CD14-positive monocyte (primary cell): ENCODE data around the gene METTL22. TPM values are rescaled to one million over a fixed set of nuclear protein-coding genes. Genes with fewer than 3 reads are reported as not detected.

Source experiments
- DNase-seq, 3 donors: peaks; one replicate each; pipeline ENCODE4 v3.0.0-alpha.2; 2011 to 2022
- H2AFZ ChIP-seq: 2 replicates; pipeline ENCODE4 v1.6.0; 2012; ENCODE audit warnings: mild to moderate bottlenecking, low read depth, low read length, inconsistent platforms; ENCODE audit not compliant: insufficient read depth, poor library complexity, severe bottlenecking
- H3K27ac ChIP-seq, 2 donors: 1 replicate in 1 of 2; 2 replicates in 1 of 2; pipeline ENCODE4 v1.5.1; 2012 to 2013; ENCODE audit warnings: low read length in 2 of 2, control low read depth in 1 of 2, inconsistent platforms in 1 of 2, low read depth in 1 of 2, mild to moderate bottlenecking in 1 of 2
- H3K27me3 ChIP-seq, 2 donors: one replicate each; pipeline versions ENCODE4 v1.6.0 to v1.6.1; 2011 to 2013; ENCODE audit warnings: low read length in 2 of 2; ENCODE audit not compliant: control insufficient read depth in 2 of 2, insufficient read depth in 2 of 2
- H3K36me3 ChIP-seq, 2 donors: replicated peaks in 1 of 2; 1 replicate in 1 of 2; 2 replicates in 1 of 2; pipeline versions ENCODE4 v1.5.1 to v1.6.1; 2012 to 2013; ENCODE audit warnings: low read length in 2 of 2, control low read depth in 1 of 2, inconsistent platforms in 1 of 2, mild to moderate bottlenecking in 1 of 2; ENCODE audit not compliant: insufficient read depth in 2 of 2, control insufficient read depth in 1 of 2
- H3K4me1 ChIP-seq, 2 donors: 1 replicate in 1 of 2; 2 replicates in 1 of 2; pipeline versions ENCODE4 v1.5.1 to v1.6.1; 2012 to 2013; ENCODE audit warnings: low read length in 2 of 2, control low read depth in 1 of 2, inconsistent platforms in 1 of 2, mild to moderate bottlenecking in 1 of 2, moderate library complexity in 1 of 2; ENCODE audit not compliant: insufficient read depth in 2 of 2, control insufficient read depth in 1 of 2
- H3K4me2 ChIP-seq: replicated peaks from 2 replicates; pipeline ENCODE3; 2012; ENCODE audit warnings: low read length, moderate library complexity, mild to moderate bottlenecking; ENCODE audit not compliant: poor library complexity, severe bottlenecking; ENCODE audit errors: extremely low read depth
- H3K4me3 ChIP-seq, 3 experiments: fragments of 200-600 bp in 1 of 3; sonication (generic) in 1 of 3; replicated peaks in 1 of 3; 1 replicate in 2 of 3; 2 replicates in 1 of 3; pipeline ENCODE4 v1.5.1; 2011 to 2013; ENCODE audit warnings: low read length in 3 of 3, mild to moderate bottlenecking in 3 of 3, control low read depth in 2 of 3, low read depth in 2 of 3, inconsistent platforms in 1 of 3, moderate library complexity in 1 of 3
- H3K79me2 ChIP-seq: 2 replicates; pipeline ENCODE4 v1.6.0; 2012; ENCODE audit warnings: mild to moderate bottlenecking, control low read depth, inconsistent platforms, low read length, moderate library complexity; ENCODE audit not compliant: insufficient read depth
- H3K9ac ChIP-seq: 2 replicates; pipeline ENCODE4 v1.6.0; 2017; ENCODE audit warnings: low read length, mild to moderate bottlenecking; ENCODE audit not compliant: insufficient read depth, poor library complexity, severe bottlenecking
- H3K9me3 ChIP-seq, 2 donors: replicated peaks in 1 of 2; 1 replicate in 1 of 2; 2 replicates in 1 of 2; pipeline versions ENCODE4 v1.5.1 to v1.6.1; 2012 to 2013; ENCODE audit warnings: low read length in 2 of 2, control low read depth in 1 of 2; ENCODE audit not compliant: control insufficient read depth in 1 of 2, insufficient read depth in 1 of 2
- H4K20me1 ChIP-seq: 2 replicates; pipeline ENCODE4 v1.6.0; 2012; ENCODE audit warnings: mild to moderate bottlenecking, low read length, control low read depth, moderate library complexity; ENCODE audit not compliant: insufficient read depth
- H3K27ac Mint-ChIP-seq, 7 donors: one replicate each; pipeline ENCODE4 v1.8.0; 2020; ENCODE audit warnings: mild to moderate bottlenecking in 7 of 7, mixed read lengths in 7 of 7, moderate library complexity in 6 of 7, inconsistent platforms in 2 of 7
- H3K27me3 Mint-ChIP-seq, 3 donors: one replicate each; pipeline ENCODE4 v1.8.0; 2021 to 2022; ENCODE audit warnings: low read depth in 3 of 3, mild to moderate bottlenecking in 3 of 3, mixed read lengths in 3 of 3, moderate library complexity in 3 of 3, inconsistent platforms in 1 of 3
- H3K36me3 Mint-ChIP-seq, 2 donors: one replicate each; pipeline ENCODE4 v1.8.0; 2020; ENCODE audit warnings: mixed read lengths in 2 of 2, inconsistent platforms in 1 of 2, mild to moderate bottlenecking in 1 of 2
- H3K4me1 Mint-ChIP-seq: one replicate; pipeline ENCODE4 v1.8.0; 2020; ENCODE audit warnings: mild to moderate bottlenecking, mixed read lengths
- H3K4me3 Mint-ChIP-seq, 2 donors: one replicate each; pipeline ENCODE4 v1.8.0; 2020; ENCODE audit warnings: mild to moderate bottlenecking in 2 of 2, mixed read lengths in 2 of 2, moderate library complexity in 1 of 2
- H3K9me3 Mint-ChIP-seq, 7 donors: one replicate each; pipeline ENCODE4 v1.8.0; 2020 to 2022; ENCODE audit warnings: mixed read lengths in 7 of 7, mild to moderate bottlenecking in 6 of 7, moderate library complexity in 6 of 7, inconsistent platforms in 2 of 7
- WGBS: methylation state at CpG from one replicate; pipeline ENCODE4 v1.1.5; 2013; ENCODE audit warnings: missing lambda C conversion rate; ENCODE audit not compliant: insufficient coverage; 5-methylcytosine and 5-hydroxymethylcytosine counted together
- intact Hi-C, 2 donors: fragments of 100-400 bp; cut with micrococcal nuclease; formaldehyde crosslinking; loops; one replicate each; pipeline versions ENCODE4 v1.15.0 to v1.15.1; 2023
- polyA plus RNA-seq, 3 donors: library from polyadenylated mRNA; depleted of rRNA in 1 of 3; unstranded in 2 of 3; stranded (reverse) in 1 of 3; fragments of 300-500 nt in 2 of 3; fragments of >200 nt in 1 of 3; fragmentation: Illumina TruSeq in 2 of 3; gene quantifications; 1 replicate in 2 of 3; 2 replicates in 1 of 3; pipeline ENCODE4 v1.2.3, GENCODE V29; 2012 to 2021
- TF ChIP-seq, protein P1 (sequence below): fragments of 200-600 bp; IDR thresholded peaks from one replicate; pipeline ENCODE4 v1.8.0; 2022; ENCODE audit warnings: antibody characterized with exemption, mild to moderate bottlenecking

METTL22 gene
- polyA plus RNA-seq, 3 donors, result 36.0 to 44.0 (median 38.9) TPM

DNA sequence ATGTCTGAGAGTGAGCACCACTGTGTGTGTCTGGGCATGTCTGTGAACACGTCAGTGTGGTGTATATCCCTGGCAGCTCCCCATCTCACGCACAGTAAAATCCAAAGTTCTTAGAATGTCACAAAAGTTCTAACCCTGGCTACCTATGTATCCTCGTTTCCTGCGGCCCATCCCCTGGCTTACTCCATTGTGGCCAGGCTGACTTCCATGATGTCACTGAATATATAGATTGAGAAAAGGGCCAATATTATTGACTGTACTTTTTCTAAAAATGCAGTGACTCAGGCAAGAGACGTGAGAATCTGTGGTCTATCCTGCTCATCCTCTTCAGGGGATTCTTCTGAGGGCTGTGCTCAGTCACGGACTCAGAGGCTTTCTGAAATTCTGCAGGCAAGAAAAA lies 963 bp upstream of the METTL22 start:
- H3K36me3 Mint-ChIP-seq, result peaks cover 14 to 15% of the 10 kb centered on the region in 2 donors
- peaks cover 13 to 17% of the 10 kb centered on the region in 2 donors for H3K27me3 ChIP-seq
- no peak for DNase-seq
- H3K4me2 ChIP-seq, result no peak overlapping the region
- no peak overlapping the region for H2AFZ ChIP-seq
- peaks cover 12 to 13% of the 10 kb centered on the region in 2 donors for H3K4me1 ChIP-seq
- peaks cover 3 to 17% of the 10 kb centered on the region in 2 donors for H3K36me3 ChIP-seq
- no peaks in the 10 kb centered on the region for H3K9me3 ChIP-seq
- intact Hi-C loops, result no loop called here
- H3K4me1 Mint-ChIP-seq, result peaks cover 25% of the 10 kb centered on the region
- no peak overlapping the region for H3K4me3 ChIP-seq
- H3K9me3 Mint-ChIP-seq, result peaks cover 0 to 3% (median 0%) of the 10 kb centered on the region in 7 donors
- no peaks in the 10 kb centered on the region for H4K20me1 ChIP-seq
- peak overlapping the region in 1 of 2 donors; percentile 97 for H3K4me3 Mint-ChIP-seq
- H3K27ac ChIP-seq, result no peak overlapping the region
- H3K9ac ChIP-seq, result no peak overlapping the region
- H3K79me2 ChIP-seq, result peaks cover 41% of the 10 kb centered on the region
- WGBS, result 100% methylated on average over 1 of the region's 6 CpGs
- TF ChIP-seq, protein P1, sequence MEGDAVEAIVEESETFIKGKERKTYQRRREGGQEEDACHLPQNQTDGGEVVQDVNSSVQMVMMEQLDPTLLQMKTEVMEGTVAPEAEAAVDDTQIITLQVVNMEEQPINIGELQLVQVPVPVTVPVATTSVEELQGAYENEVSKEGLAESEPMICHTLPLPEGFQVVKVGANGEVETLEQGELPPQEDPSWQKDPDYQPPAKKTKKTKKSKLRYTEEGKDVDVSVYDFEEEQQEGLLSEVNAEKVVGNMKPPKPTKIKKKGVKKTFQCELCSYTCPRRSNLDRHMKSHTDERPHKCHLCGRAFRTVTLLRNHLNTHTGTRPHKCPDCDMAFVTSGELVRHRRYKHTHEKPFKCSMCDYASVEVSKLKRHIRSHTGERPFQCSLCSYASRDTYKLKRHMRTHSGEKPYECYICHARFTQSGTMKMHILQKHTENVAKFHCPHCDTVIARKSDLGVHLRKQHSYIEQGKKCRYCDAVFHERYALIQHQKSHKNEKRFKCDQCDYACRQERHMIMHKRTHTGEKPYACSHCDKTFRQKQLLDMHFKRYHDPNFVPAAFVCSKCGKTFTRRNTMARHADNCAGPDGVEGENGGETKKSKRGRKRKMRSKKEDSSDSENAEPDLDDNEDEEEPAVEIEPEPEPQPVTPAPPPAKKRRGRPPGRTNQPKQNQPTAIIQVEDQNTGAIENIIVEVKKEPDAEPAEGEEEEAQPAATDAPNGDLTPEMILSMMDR, result no peak
- H3K27me3 Mint-ChIP-seq, result peaks cover 27 to 40% (median 32%) of the 10 kb centered on the region in 3 donors
- peak overlapping the region in 2 of 7 donors; percentile 65 to 96 for H3K27ac Mint-ChIP-seq

DNA sequence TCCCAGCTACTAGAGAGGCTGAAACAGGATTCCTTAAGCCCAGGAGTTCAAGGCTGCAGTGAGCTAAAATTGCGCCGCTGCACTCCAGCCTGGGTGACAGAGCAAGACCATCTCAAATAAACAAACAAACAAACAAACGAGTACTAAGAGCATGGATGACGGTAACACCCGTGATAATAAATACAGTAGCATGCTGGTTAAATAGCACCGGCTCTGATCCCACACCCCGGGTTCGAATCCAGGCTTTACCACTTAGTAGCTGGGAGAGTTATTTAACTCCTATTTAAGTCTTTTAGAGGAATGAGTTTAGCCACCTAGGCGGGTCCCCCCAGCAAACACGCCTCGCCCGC lies 301 bp upstream of the METTL22 start:
- intact Hi-C loops, result no loop called here
- H3K4me3 Mint-ChIP-seq, result peak overlapping the region; percentile 94 to 97
- H3K36me3 Mint-ChIP-seq, result peaks cover 21 to 22% of the 10 kb centered on the region in 2 donors
- H3K27ac ChIP-seq, result peak overlapping the region in 1 of 2 donors; percentile 97
- peak overlapping the region; percentile 96 for H3K9ac ChIP-seq
- H3K9me3 Mint-ChIP-seq, result peaks cover 0 to 3% (median 0%) of the 10 kb centered on the region in 7 donors
- no peaks in the 10 kb centered on the region for H4K20me1 ChIP-seq
- peaks cover 25 to 35% (median 29%) of the 10 kb centered on the region in 3 donors for H3K27me3 Mint-ChIP-seq
- peak overlapping the region; percentile 81 for H2AFZ ChIP-seq
- H3K36me3 ChIP-seq, result peaks cover 9 to 24% of the 10 kb centered on the region in 2 donors
- peak overlapping the region; percentile 85 for H3K4me2 ChIP-seq
- TF ChIP-seq, protein P1, result no peak
- H3K9me3 ChIP-seq, result no peaks in the 10 kb centered on the region
- peaks cover 9 to 17% of the 10 kb centered on the region in 2 donors for H3K27me3 ChIP-seq
- 0% methylated on average over 2 of the region's 12 CpGs for WGBS
- H3K79me2 ChIP-seq, result peaks cover 48% of the 10 kb centered on the region
- peaks cover 12 to 13% of the 10 kb centered on the region in 2 donors for H3K4me1 ChIP-seq
- H3K4me3 ChIP-seq, result peak overlapping the region; percentile 73 to 94 (median 91)
- DNase-seq, result no peak
- peak overlapping the region; percentile 23 to 99 (median 95) for H3K27ac Mint-ChIP-seq
- H3K4me1 Mint-ChIP-seq, result peaks cover 25% of the 10 kb centered on the region
